B cell (primary cell): ENCODE measurements around the gene CREB5. TPM values are rescaled to one million over a fixed set of nuclear protein-coding genes. Genes with fewer than 3 reads are reported as not detected.
A peak's percentile ranks its signal among the peaks of the same experiment; 100 is the strongest.

Source experiments
- ATAC-seq: fragments of 200-7000 bp; cut with Tn5 transposase; one replicate; pipeline ENCODE4 v1.10.0; 2021; ENCODE audit warnings: low read depth, mild to moderate bottlenecking, moderate number of reproducible peaks, moderate library complexity
- CTCF ChIA-PET: fragments of 350-600 bp; sonication (Branson Sonifier 250); formaldehyde crosslinking; loops from one replicate; lab custom pipeline; 2021; ENCODE audit warnings: antibody characterized with exemption, inconsistent platforms; lab: Charles Lee
- POLR2A ChIA-PET: fragments of 350-600 bp; sonication (Branson Sonifier 250); formaldehyde crosslinking; loops from one replicate; lab custom pipeline; 2021; ENCODE audit warnings: antibody characterized with exemption; lab: Charles Lee
- DNase-seq: peaks from one replicate; pipeline ENCODE4 v3.0.0; 2013
- H2AFZ ChIP-seq: 2 replicates; pipeline ENCODE4 v1.6.1; 2012; ENCODE audit warnings: mild to moderate bottlenecking, low read depth, low read length; ENCODE audit not compliant: insufficient read depth, poor library complexity, severe bottlenecking
- H3K27ac ChIP-seq, 2 donors: 1 replicate in 1 of 2; 2 replicates in 1 of 2; pipeline ENCODE4 v1.5.1; 2012 to 2013; ENCODE audit warnings: low read length in 2 of 2, mild to moderate bottlenecking in 2 of 2, moderate library complexity in 1 of 2
- H3K27me3 ChIP-seq, 4 experiments: fragments of 200-600 bp in 1 of 4; sonication (generic) in 1 of 4; replicated peaks in 1 of 4; 1 replicate in 2 of 4; 2 replicates in 2 of 4; pipeline versions ENCODE4 v1.6.1 to v1.7.0; 2013 to 2016; ENCODE audit warnings: low read length in 3 of 4, mild to moderate bottlenecking in 2 of 4, mixed read lengths in 1 of 4, moderate library complexity in 1 of 4; ENCODE audit not compliant: insufficient read depth in 4 of 4, control insufficient read depth in 3 of 4; ENCODE audit errors: control extremely low read depth in 1 of 4
- H3K36me3 ChIP-seq, 2 experiments: replicated peaks in 1 of 2; 1 replicate in 1 of 2; 2 replicates in 1 of 2; pipeline versions ENCODE4 v1.6.1 to v1.7.1; 2013; ENCODE audit warnings: low read length in 1 of 2; ENCODE audit not compliant: insufficient read depth in 2 of 2, control insufficient read depth in 1 of 2; ENCODE audit errors: control extremely low read depth in 1 of 2, extremely low read depth in 1 of 2
- H3K4me1 ChIP-seq, 2 donors: fragments of 200-600 bp in 1 of 2; sonication (generic) in 1 of 2; 1 replicate in 1 of 2; 2 replicates in 1 of 2; pipeline versions ENCODE4 v1.5.1 to v1.6.1; 2013 to 2017; ENCODE audit warnings: low read length in 2 of 2; ENCODE audit not compliant: control insufficient read depth in 2 of 2, insufficient read depth in 2 of 2
- H3K4me2 ChIP-seq: replicated peaks from 2 replicates; pipeline ENCODE3; 2012; ENCODE audit warnings: mild to moderate bottlenecking, low read depth, low read length; ENCODE audit not compliant: poor library complexity, severe bottlenecking
- H3K4me3 ChIP-seq, 5 experiments: fragments of 200-600 bp in 1 of 5; sonication (generic) in 1 of 5; 1 replicate in 3 of 5; 2 replicates in 2 of 5; pipeline versions ENCODE4 v1.5.1 to v1.7.0; 2011 to 2016; ENCODE audit warnings: low read length in 4 of 5, mild to moderate bottlenecking in 4 of 5, low read depth in 2 of 5, control low read depth in 1 of 5, moderate library complexity in 1 of 5; ENCODE audit not compliant: insufficient read depth in 1 of 5; ENCODE audit errors: control extremely low read depth in 1 of 5, extremely low read depth in 1 of 5
- H3K79me2 ChIP-seq: fragments of 200-600 bp; sonication (generic); one replicate; pipeline ENCODE4 v1.6.0; 2016; ENCODE audit warnings: low read length; ENCODE audit not compliant: control insufficient read depth, insufficient read depth
- H3K9ac ChIP-seq: fragments of 200-600 bp; sonication (generic); 2 replicates; pipeline ENCODE4 v1.6.1; 2017; ENCODE audit warnings: mild to moderate bottlenecking, low read length, moderate library complexity
- H3K9me3 ChIP-seq, 3 donors: one replicate each; pipeline versions ENCODE4 v1.6.1 to v1.7.1; 2013; ENCODE audit warnings: low read length in 2 of 3; ENCODE audit not compliant: control insufficient read depth in 2 of 3, insufficient read depth in 1 of 3; ENCODE audit errors: control extremely low read depth in 1 of 3
- H4K20me1 ChIP-seq: 2 replicates; pipeline ENCODE4 v1.6.0; 2012; ENCODE audit warnings: mild to moderate bottlenecking, low read length; ENCODE audit not compliant: insufficient read depth, control insufficient read depth, poor library complexity, severe bottlenecking
- H3K27ac Mint-ChIP-seq: one replicate; pipeline ENCODE4 v1.8.0; 2021; ENCODE audit warnings: mixed read lengths
- H3K27me3 Mint-ChIP-seq: one replicate; pipeline ENCODE4 v1.8.0; 2021; ENCODE audit warnings: mixed read lengths
- H3K4me1 Mint-ChIP-seq: one replicate; pipeline ENCODE4 v1.8.0; 2021; ENCODE audit warnings: mixed read lengths
- H3K4me3 Mint-ChIP-seq: one replicate; pipeline ENCODE4 v1.8.0; 2021; ENCODE audit warnings: mixed read lengths
- H3K9me3 Mint-ChIP-seq: one replicate; pipeline ENCODE4 v1.8.0; 2022; ENCODE audit warnings: mixed read lengths; ENCODE audit not compliant: insufficient read depth
- CTCF ChIP-seq: fragments of 200-600 bp; IDR thresholded peaks from one replicate; pipeline ENCODE4 v1.8.0; 2022; ENCODE audit warnings: antibody characterized with exemption, mild to moderate bottlenecking
- EZH2 ChIP-seq: IDR thresholded peaks from 2 replicates; pipeline ENCODE4 v1.6.1; 2012; ENCODE audit warnings: borderline replicate concordance, low read depth, mild to moderate bottlenecking, moderate library complexity, low read length; ENCODE audit not compliant: insufficient read depth, poor library complexity, severe bottlenecking
- WGBS: methylation state at CpG from one replicate; pipeline ENCODE4 v1.1.5; 2013; ENCODE audit warnings: missing lambda C conversion rate; ENCODE audit not compliant: insufficient coverage; 5-methylcytosine and 5-hydroxymethylcytosine counted together
- intact Hi-C: fragments of 100-400 bp; cut with micrococcal nuclease; formaldehyde crosslinking; loops from one replicate; pipeline ENCODE4 v1.10.0; 2022
- polyA plus RNA-seq: library from polyadenylated mRNA; depleted of rRNA; stranded (reverse); fragments of >200 nt; gene quantifications from 2 replicates; pipeline ENCODE4 v1.2.3, GENCODE V29; 2012
- total RNA-seq, 2 donors: library from RNA; stranded (reverse); fragments of 120-200 nt in 1 of 2; gene quantifications; 1 replicate in 1 of 2; 2 replicates in 1 of 2; pipeline versions ENCODE4 v1.2.3 to v1.2.4, GENCODE V29; 2013 to 2022

Gene CREB5
- total and polyA plus RNA-seq, 2 donors (not counting 1 experiment from before 2014, with no cell fraction given), result 0.05 to 0.95 TPM

GRCh38 chr7:28507525-28508282, 95.4 kb downstream of the CREB5 start:
- no peaks in the 10 kb centered on the region for H3K9me3 ChIP-seq
- H3K36me3 ChIP-seq, result no peaks in the 10 kb centered on the region
- H3K27me3 ChIP-seq, result no peaks in the 10 kb centered on the region
- no peak overlapping the region for H3K9ac ChIP-seq
- CTCF ChIA-PET, result no interaction called here
- peaks cover 8% of the 10 kb centered on the region for H3K27me3 Mint-ChIP-seq
- H4K20me1 ChIP-seq, result no peaks in the 10 kb centered on the region
- intact Hi-C loops, result no loop called here
- no peak for TF ChIP-seq CTCF
- TF ChIP-seq EZH2, result no peak
- POLR2A ChIA-PET, result no interaction called here
- H3K9me3 Mint-ChIP-seq, result no peaks in the 10 kb centered on the region
- H2AFZ ChIP-seq, result no peak overlapping the region
- H3K4me2 ChIP-seq, result no peak overlapping the region
- no peaks in the 10 kb centered on the region for H3K79me2 ChIP-seq
- H3K27ac Mint-ChIP-seq, result no peak overlapping the region
- DNase-seq (no peak), ATAC-seq (no peak)
- no peak overlapping the region for H3K4me3 Mint-ChIP-seq
- WGBS, result 93% methylated on average over 9 of the region's 11 CpGs
- H3K4me3 ChIP-seq, result no peak overlapping the region
- no peak overlapping the region for H3K27ac ChIP-seq
- H3K4me1 ChIP-seq, result peaks cover 2 to 5% of the 10 kb centered on the region in 2 donors
- H3K4me1 Mint-ChIP-seq, result peaks cover 22% of the 10 kb centered on the region

GRCh38 chr7:28509251-28510025, 97.1 kb downstream of the CREB5 start:
- no peaks in the 10 kb centered on the region for H3K36me3 ChIP-seq
- TF ChIP-seq EZH2 (no peak), CTCF (no peak)
- H3K27me3 ChIP-seq, result no peaks in the 10 kb centered on the region
- ChIA-PET CTCF (no interaction called here), POLR2A (no interaction called here)
- ATAC-seq, result peak; percentile 28
- H2AFZ ChIP-seq, result no peak overlapping the region
- peak overlapping the region; percentile 55 for H3K27ac Mint-ChIP-seq
- H3K4me1 Mint-ChIP-seq, result peaks cover 22% of the 10 kb centered on the region
- intact Hi-C loops, result no loop called here
- H3K79me2 ChIP-seq, result no peaks in the 10 kb centered on the region
- H4K20me1 ChIP-seq, result no peaks in the 10 kb centered on the region
- H3K4me1 ChIP-seq, result peaks cover 2 to 5% of the 10 kb centered on the region in 2 donors
- H3K4me3 ChIP-seq, result no peak overlapping the region
- H3K27me3 Mint-ChIP-seq, result peaks cover 8% of the 10 kb centered on the region
- H3K4me2 ChIP-seq, result peak overlapping the region; percentile 37
- 38% methylated on average over 4 of the region's 12 CpGs for WGBS
- H3K27ac ChIP-seq, result no peak overlapping the region
- H3K9ac ChIP-seq, result no peak overlapping the region
- peak overlapping the region; percentile 79 for H3K4me3 Mint-ChIP-seq
- DNase-seq, result no peak
- H3K9me3 ChIP-seq, result no peaks in the 10 kb centered on the region
- no peaks in the 10 kb centered on the region for H3K9me3 Mint-ChIP-seq
